ENCODE results near the gene SLC25A34. TPM values are rescaled to one million over a fixed set of nuclear protein-coding genes. Genes with fewer than 3 reads are reported as not detected.

The SLC25A34 gene
- 2.9 and 3.3 TPM in 2 replicates for total RNA-seq
- long read RNA-seq, partial matches to known transcripts: 0 of 1 reads
- long read RNA-seq, other reads (novel, unspliced or antisense): 1 of 1 reads

GRCh38 chr1:15736038-15736891, at the start of gene SLC25A34:
SLC25A34 (plus strand) TSS chr1:15736258; CDS start chr1:15736486, 228 bp downstream.
- Mint-ChIP-seq H3K36me3 (ENCODE audit: low read depth) (no peaks in the 10 kb centered on the region), H3K9me3 (no peaks in the 10 kb centered on the region), H3K4me3 (no peak within 1 kb of the TSS), H3K27me3 (ENCODE audit: low read depth) (no peaks in the 10 kb centered on the region), H3K27ac (ENCODE audit: unreplicated experiment) (no peak within 1 kb of the TSS), H3K4me1 (peaks cover 4% of the 10 kb centered on the region)
- no peak for DNase-seq (ENCODE audit: low read depth, low spot score)
- TF ChIP-seq CTCF (conservative IDR thresholded peaks at IDR 0.05): no peak

GRCh38 chr1:15687446-15687845, 48.6 kb upstream of the SLC25A34 start:
- Mint-ChIP-seq H3K4me3 (peak overlapping the region; percentile 38), H3K4me1 (peaks cover 18% of the 10 kb centered on the region), H3K27me3 (ENCODE audit: low read depth) (no peaks in the 10 kb centered on the region), H3K27ac (ENCODE audit: unreplicated experiment) (no peak overlapping the region), H3K36me3 (ENCODE audit: low read depth) (peaks cover 4% of the 10 kb centered on the region), H3K9me3 (peaks cover 3% of the 10 kb centered on the region)
- TF ChIP-seq CTCF (conservative IDR thresholded peaks at IDR 0.05): no peak
- DNase-seq (ENCODE audit: low read depth, low spot score): no peak

- H3K4me3 Mint-ChIP-seq: no peak overlapping the region
- H3K27me3 Mint-ChIP-seq (ENCODE audit: low read depth): no peaks in the 10 kb centered on the region
- no peak overlapping the region for H3K27ac Mint-ChIP-seq (ENCODE audit: unreplicated experiment)
- H3K4me1 Mint-ChIP-seq: peaks cover 8% of the 10 kb centered on the region
- peaks cover 4% of the 10 kb centered on the region for H3K36me3 Mint-ChIP-seq (ENCODE audit: low read depth)
- H3K9me3 Mint-ChIP-seq: peaks cover 3% of the 10 kb centered on the region
- DNase-seq (ENCODE audit: low read depth, low spot score): no peak
- TF ChIP-seq CTCF (conservative IDR thresholded peaks at IDR 0.05): no peak
These were observed 45.7 kb upstream of the SLC25A34 start for GRCh38 chr1:15690317-15690716.

- DNase-seq (ENCODE audit: low read depth, low spot score): no peak
- Mint-ChIP-seq H3K27ac (ENCODE audit: unreplicated experiment) (no peak overlapping the region), H3K9me3 (peaks cover 3% of the 10 kb centered on the region), H3K4me3 (no peak overlapping the region), H3K36me3 (ENCODE audit: low read depth) (peaks cover 4% of the 10 kb centered on the region), H3K4me1 (no peaks in the 10 kb centered on the region), H3K27me3 (ENCODE audit: low read depth) (no peaks in the 10 kb centered on the region)
- TF ChIP-seq CTCF (conservative IDR thresholded peaks at IDR 0.05): no peak
These were observed 44.5 kb upstream of the SLC25A34 start for GRCh38 chr1:15691434-15692032.

GRCh38 chr1:15692121-15692682, 43.9 kb upstream of the SLC25A34 start:
- H3K27me3 Mint-ChIP-seq (ENCODE audit: low read depth): no peaks in the 10 kb centered on the region
- H3K9me3 Mint-ChIP-seq: peaks cover 3% of the 10 kb centered on the region
- H3K36me3 Mint-ChIP-seq (ENCODE audit: low read depth): peaks cover 4% of the 10 kb centered on the region
- H3K4me1 Mint-ChIP-seq: no peaks in the 10 kb centered on the region
- H3K27ac Mint-ChIP-seq (ENCODE audit: unreplicated experiment): no peak overlapping the region
- peak overlapping the region; percentile 20 for H3K4me3 Mint-ChIP-seq
- no peak for TF ChIP-seq CTCF (conservative IDR thresholded peaks at IDR 0.05)
- DNase-seq (ENCODE audit: low read depth, low spot score): no peak

All from neural crest cell (in vitro differentiated cells).